Transverse colon (tissue), 4 donors: ENCODE measurements around the gene WNK2. TPM values are rescaled to one million over a fixed set of nuclear protein-coding genes. Genes with fewer than 3 reads are reported as not detected.

Experiments used
- DNase-seq: peaks from one replicate; pipeline ENCODE4 v3.0.0-alpha.2; 2019
- H3K27ac ChIP-seq, 4 donors: fragments of 200-600 bp; sonication (generic); 2 replicates each; pipeline ENCODE4 v1.5.1; 2016 to 2018; ENCODE audit warnings: inconsistent platforms in 4 of 4
- H3K27me3 ChIP-seq: fragments of 200-600 bp; sonication (generic); 2 replicates; pipeline ENCODE4 v1.5.1; 2017; ENCODE audit warnings: inconsistent platforms
- H3K36me3 ChIP-seq, 4 donors: fragments of 200-600 bp; sonication (generic); 2 replicates each; pipeline ENCODE4 v1.5.1; 2017 to 2019; ENCODE audit warnings: inconsistent platforms in 4 of 4
- H3K4me1 ChIP-seq, 4 donors: fragments of 200-600 bp; sonication (generic); 2 replicates each; pipeline ENCODE4 v1.5.1; 2017 to 2020; ENCODE audit warnings: inconsistent platforms in 4 of 4
- H3K4me3 ChIP-seq, 4 donors: fragments of 200-600 bp; sonication (generic); 1 replicate in 1 of 4; 2 replicates in 3 of 4; pipeline versions ENCODE4 v1.5.1 to v1.6.1; 2017 to 2019; ENCODE audit warnings: inconsistent platforms in 4 of 4
- H3K9me3 ChIP-seq, 2 donors: fragments of 200-600 bp; sonication (generic); 2 replicates each; pipeline ENCODE4 v1.5.1; 2017 to 2019; ENCODE audit warnings: inconsistent platforms in 2 of 2
- EP300 ChIP-seq: sonication (generic); formaldehyde crosslinking; IDR thresholded peaks from one replicate; pipeline ENCODE4 v1.6.1; 2017; ENCODE audit warnings: antibody characterized with exemption, low read depth
- POLR2A ChIP-seq: fragments of 450-650 bp; IDR thresholded peaks from one replicate; pipeline ENCODE4 v1.6.1; 2016; ENCODE audit warnings: antibody characterized with exemption, mild to moderate bottlenecking, moderate library complexity
- POLR2AphosphoS5 ChIP-seq, 3 donors: sonication (generic); formaldehyde crosslinking; IDR thresholded peaks; one replicate each; pipeline ENCODE4 v1.6.1; 2016; ENCODE audit warnings: antibody characterized with exemption in 3 of 3
- WGBS, 2 donors: methylation state at CpG; one replicate each; pipeline ENCODE4 v1.1.5; 2018; ENCODE audit warnings: low coverage in 1 of 2; 5-methylcytosine and 5-hydroxymethylcytosine counted together
- in situ Hi-C, 4 donors: fragments of 200-750 bp; cut with MboI; loops; one replicate each; pipeline versions ENCODE4 v1.15.0 to v1.15.1; 2017; ENCODE audit warnings: low sequenced_read_pairs in 3 of 4, low pct_ligation_motif_present in 1 of 4, low pct_unique_long_range_greater_than_20kb in 1 of 4
- intact Hi-C: fragments of 100-400 bp; cut with DNase I; formaldehyde crosslinking; loops from one replicate; pipeline ENCODE4 v1.15.1; 2023; ENCODE audit warnings: low total_unique reads
- total RNA-seq, 4 donors: library from RNA; depleted of rRNA; stranded (reverse); fragments of >200 nt; gene quantifications; one replicate each; pipeline ENCODE4 v1.1.0, GENCODE V29; 2016
- TF ChIP-seq, protein P1 (sequence below), 5 experiments: fragments of 200-600 bp in 3 of 5; fragments of 450-650 bp in 2 of 5; sonication (generic) in 3 of 5; IDR thresholded peaks; 1 replicate in 2 of 5; 2 replicates in 3 of 5; pipeline ENCODE4 v1.5.1; 2016 to 2017; ENCODE audit warnings: antibody characterized with exemption in 5 of 5, inconsistent platforms in 3 of 5, mild to moderate bottlenecking in 2 of 5, moderate library complexity in 1 of 5

WNK2 gene
- total RNA-seq, 4 donors from 2014 or later, result 133 to 618 (median 157) TPM

DNA sequence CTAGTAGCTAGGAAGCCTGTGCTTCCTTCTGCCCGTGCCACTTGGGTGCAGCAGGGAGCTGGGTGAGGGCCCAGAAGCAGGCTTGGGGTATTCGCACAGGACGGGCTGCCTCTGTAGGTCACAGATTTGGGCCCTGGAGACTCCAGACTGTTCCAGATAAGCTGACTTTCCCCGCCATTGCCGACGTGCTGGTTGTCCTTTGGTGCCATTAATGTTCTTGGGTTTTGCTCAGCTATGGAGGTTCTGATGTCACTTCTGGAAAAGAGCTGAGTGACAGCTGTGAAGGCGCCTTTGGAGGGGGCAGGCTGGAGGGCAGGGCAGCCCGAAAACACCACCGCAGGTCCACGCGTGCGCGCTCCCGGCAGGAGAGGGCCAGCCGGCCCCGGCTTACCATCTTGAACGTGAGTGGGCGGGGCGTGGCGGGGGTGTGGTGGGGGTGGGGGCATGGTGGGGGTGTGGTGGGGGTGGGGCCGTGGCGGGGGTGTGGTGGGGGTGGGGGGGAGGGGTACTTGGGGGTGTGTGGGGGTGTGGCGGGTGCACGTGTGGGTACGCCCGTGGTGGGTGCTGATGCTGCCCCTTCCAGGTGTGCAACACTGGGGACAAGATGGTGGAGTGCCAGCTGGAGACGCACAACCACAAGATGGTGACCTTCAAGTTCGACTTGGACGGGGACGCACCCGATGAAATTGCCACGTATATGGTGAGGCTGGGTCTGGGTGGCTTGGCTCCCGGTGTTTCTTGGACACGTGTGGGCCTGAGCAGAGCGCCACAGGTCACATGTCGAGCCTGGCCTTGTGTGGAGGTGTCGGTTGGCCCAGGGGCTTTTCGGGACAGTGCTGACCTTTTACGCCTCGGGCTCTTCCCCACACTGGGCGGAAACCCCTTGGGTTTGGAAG is 79.6 kb downstream of the WNK2 start:
- in situ Hi-C loops, result no loop called here
- no peak for DNase-seq
- Histone ChIP-seq H3K9me3 (no peaks in the 10 kb centered on the region), H3K4me3 (no peak overlapping the region), H3K27ac (peak overlapping the region in 1 of 4 donors; percentile 4), H3K4me1 (peaks cover 2 to 18% (median 11%) of the 10 kb centered on the region in 4 donors), H3K36me3 (peaks cover 0 to 4% (median 0%) of the 10 kb centered on the region in 4 donors), H3K27me3 (no peaks in the 10 kb centered on the region)
- 81% methylated on average over 34 of the region's 41 CpGs; no CpG with 5 or more reads in 1 of the 2 donors for WGBS, 2 donors
- TF ChIP-seq, protein P1, sequence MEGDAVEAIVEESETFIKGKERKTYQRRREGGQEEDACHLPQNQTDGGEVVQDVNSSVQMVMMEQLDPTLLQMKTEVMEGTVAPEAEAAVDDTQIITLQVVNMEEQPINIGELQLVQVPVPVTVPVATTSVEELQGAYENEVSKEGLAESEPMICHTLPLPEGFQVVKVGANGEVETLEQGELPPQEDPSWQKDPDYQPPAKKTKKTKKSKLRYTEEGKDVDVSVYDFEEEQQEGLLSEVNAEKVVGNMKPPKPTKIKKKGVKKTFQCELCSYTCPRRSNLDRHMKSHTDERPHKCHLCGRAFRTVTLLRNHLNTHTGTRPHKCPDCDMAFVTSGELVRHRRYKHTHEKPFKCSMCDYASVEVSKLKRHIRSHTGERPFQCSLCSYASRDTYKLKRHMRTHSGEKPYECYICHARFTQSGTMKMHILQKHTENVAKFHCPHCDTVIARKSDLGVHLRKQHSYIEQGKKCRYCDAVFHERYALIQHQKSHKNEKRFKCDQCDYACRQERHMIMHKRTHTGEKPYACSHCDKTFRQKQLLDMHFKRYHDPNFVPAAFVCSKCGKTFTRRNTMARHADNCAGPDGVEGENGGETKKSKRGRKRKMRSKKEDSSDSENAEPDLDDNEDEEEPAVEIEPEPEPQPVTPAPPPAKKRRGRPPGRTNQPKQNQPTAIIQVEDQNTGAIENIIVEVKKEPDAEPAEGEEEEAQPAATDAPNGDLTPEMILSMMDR (IDR thresholded peaks at IDR 0.05), result no peak
- TF ChIP-seq EP300 (no peak), POLR2A (no peak), POLR2AphosphoS5 (IDR thresholded peaks at IDR 0.05) (no peak)
- intact Hi-C loops, result loop anchor here (1.0 kb wide), 1 partner anchor 24 kb away; no protein-coding TSS in a partner anchor

DNA sequence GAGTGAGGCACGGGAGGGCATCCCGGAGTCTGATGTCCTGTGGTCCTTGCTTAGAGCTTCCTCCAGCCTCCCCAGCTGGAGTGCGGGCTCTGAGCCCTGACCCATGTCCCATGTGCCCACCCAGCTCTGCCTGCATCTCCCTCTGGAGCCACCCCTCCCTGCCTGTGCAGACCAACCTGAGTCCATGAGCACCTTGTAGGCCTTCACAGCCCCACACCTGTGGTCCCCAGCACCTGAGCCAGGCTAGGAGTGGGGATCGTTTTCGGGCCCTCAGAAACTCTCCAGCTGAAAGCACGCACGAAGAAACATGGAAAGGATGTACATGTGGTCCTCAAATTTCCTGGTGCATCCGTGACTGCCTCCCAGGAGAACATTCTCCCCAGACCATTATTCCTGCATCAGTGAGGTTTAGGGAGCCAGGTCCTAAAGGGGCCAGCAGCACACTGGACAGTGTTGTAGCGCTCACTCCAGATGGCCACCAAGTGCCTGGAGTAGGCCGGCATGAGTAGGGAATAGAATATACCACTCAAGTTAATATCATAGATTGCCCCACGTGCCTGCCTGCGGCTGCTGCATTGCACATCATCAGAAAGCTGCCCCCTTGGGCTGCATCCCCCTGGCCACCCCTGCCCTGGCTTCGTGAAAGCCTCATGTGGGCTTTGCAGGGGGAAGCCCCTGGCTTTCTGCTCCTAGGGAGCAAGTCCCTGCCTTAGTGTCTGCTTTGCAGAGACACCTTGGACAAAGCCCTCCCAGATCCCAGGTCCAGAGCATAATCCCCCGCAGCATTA is 80.6 kb downstream of the WNK2 start:
- no peak for DNase-seq
- Histone ChIP-seq H3K27me3 (no peaks in the 10 kb centered on the region), H3K4me1 (peaks cover 3 to 20% (median 14%) of the 10 kb centered on the region in 4 donors), H3K4me3 (no peak overlapping the region), H3K27ac (no peak overlapping the region), H3K36me3 (peaks cover 0 to 4% (median 0%) of the 10 kb centered on the region in 4 donors), H3K9me3 (no peaks in the 10 kb centered on the region)
- intact Hi-C loops (no loop called here), in situ Hi-C loops (no loop called here)
- TF ChIP-seq POLR2AphosphoS5 (IDR thresholded peaks at IDR 0.05), result no peak
- TF ChIP-seq, protein P1 (IDR thresholded peaks at IDR 0.05), result no peak
- TF ChIP-seq EP300, result no peak
- TF ChIP-seq POLR2A, result no peak
- 89 to 100% methylated on average over 1 to 14 of the region's 14 CpGs for WGBS, 2 donors

DNA sequence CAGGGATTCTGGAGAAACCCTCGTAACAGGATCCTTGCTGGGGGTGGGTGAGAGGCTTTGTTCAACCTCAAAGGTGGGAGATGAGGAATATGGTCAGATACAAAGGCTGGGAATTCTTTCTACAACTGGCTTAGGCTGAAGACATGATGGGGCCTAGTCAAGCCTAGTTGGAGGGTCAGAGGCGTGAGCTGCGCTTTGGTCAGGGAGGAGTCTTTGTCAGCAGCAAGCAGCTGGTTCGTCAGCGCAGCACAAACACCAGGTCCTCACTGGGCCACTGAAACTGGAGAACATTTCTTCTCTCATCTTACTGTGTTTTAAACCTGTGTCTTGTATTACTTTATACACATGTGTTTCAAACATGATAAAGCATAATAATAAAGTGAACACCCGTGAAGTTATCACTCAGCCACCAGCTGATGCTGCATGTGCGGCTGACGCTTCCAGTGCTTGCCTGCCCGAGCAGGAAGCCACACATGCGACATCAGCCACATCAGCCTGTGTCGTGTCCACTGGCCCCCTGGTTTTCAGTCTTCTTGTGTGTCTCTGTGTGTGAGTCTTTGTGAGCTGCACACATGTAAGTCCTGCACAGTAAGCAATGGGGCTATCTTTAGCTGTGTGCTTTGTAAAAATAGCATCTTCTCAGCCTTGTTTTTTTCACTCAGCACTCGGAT is 81.5 kb downstream of the WNK2 start:
- Histone ChIP-seq H3K27ac (no peak overlapping the region), H3K27me3 (no peaks in the 10 kb centered on the region), H3K36me3 (peaks cover 0 to 4% (median 0%) of the 10 kb centered on the region in 4 donors), H3K4me1 (peaks cover 3 to 20% (median 14%) of the 10 kb centered on the region in 4 donors), H3K9me3 (no peaks in the 10 kb centered on the region), H3K4me3 (no peak overlapping the region)
- in situ Hi-C loops, result no loop called here
- TF ChIP-seq EP300, result no peak
- TF ChIP-seq POLR2AphosphoS5 (IDR thresholded peaks at IDR 0.05), result no peak
- TF ChIP-seq POLR2A, result no peak
- TF ChIP-seq, protein P1 (IDR thresholded peaks at IDR 0.05), result no peak
- intact Hi-C loops, result no loop called here
- DNase-seq, result no peak
- 73 to 79% methylated on average over 5 to 12 of the region's 12 CpGs for WGBS, 2 donors
